Esophagus (tissue), 2 donors: ENCODE measurements around the gene CDYL2. TPM values are rescaled to one million over a fixed set of nuclear protein-coding genes. Genes with fewer than 3 reads are reported as not detected.

ENCODE experiments used
- H3K27ac ChIP-seq, 2 donors: one replicate each; pipeline ENCODE4 v1.5.1; 2013; ENCODE audit warnings: low read depth in 2 of 2, mild to moderate bottlenecking in 2 of 2, inconsistent platforms in 1 of 2, low read length in 1 of 2, moderate library complexity in 1 of 2
- H3K27me3 ChIP-seq, 2 donors: one replicate each; pipeline ENCODE4 v1.6.1; 2013; ENCODE audit warnings: low read length in 2 of 2, control low read depth in 1 of 2, mild to moderate bottlenecking in 1 of 2; ENCODE audit not compliant: insufficient read depth in 2 of 2, control insufficient read depth in 1 of 2
- H3K36me3 ChIP-seq, 2 donors: one replicate each; pipeline ENCODE4 v1.6.1; 2013; ENCODE audit warnings: low read length in 1 of 2; ENCODE audit not compliant: control insufficient read depth in 2 of 2, insufficient read depth in 2 of 2
- H3K4me1 ChIP-seq, 2 donors: one replicate each; pipeline ENCODE4 v1.6.1; 2013; ENCODE audit warnings: low read length in 1 of 2; ENCODE audit not compliant: control insufficient read depth in 2 of 2, insufficient read depth in 2 of 2
- H3K4me3 ChIP-seq, 2 donors: one replicate each; pipeline ENCODE4 v1.5.1; 2013; ENCODE audit warnings: low read length in 2 of 2, mild to moderate bottlenecking in 2 of 2, low read depth in 1 of 2, moderate library complexity in 1 of 2
- H3K9me3 ChIP-seq, 2 donors: one replicate each; pipeline ENCODE4 v1.6.1; 2013; ENCODE audit warnings: mild to moderate bottlenecking in 2 of 2, low read depth in 1 of 2, low read length in 1 of 2, moderate library complexity in 1 of 2; ENCODE audit not compliant: control insufficient read depth in 2 of 2, insufficient read depth in 1 of 2
- WGBS, 2 donors: extraction: QIAGEN DNeasy Blood & Tissue Kit; methylation state at CpG; one replicate each; pipeline ENCODE4 v1.1.7; 2013; 5-methylcytosine and 5-hydroxymethylcytosine counted together
- polyA plus RNA-seq, 2 donors: library from polyadenylated mRNA; stranded (reverse); fragments of 200-250 nt; gene quantifications; one replicate each; pipeline ENCODE4 v1.2.3, GENCODE V29; 2013
- donor health status: healthy with polysubstance abuse.
- donor health status: Bipolar disorder and iron deficiency.

Gene CDYL2
- polyA plus RNA-seq, 2 donors, result 0.39 to 0.65 TPM

DNA sequence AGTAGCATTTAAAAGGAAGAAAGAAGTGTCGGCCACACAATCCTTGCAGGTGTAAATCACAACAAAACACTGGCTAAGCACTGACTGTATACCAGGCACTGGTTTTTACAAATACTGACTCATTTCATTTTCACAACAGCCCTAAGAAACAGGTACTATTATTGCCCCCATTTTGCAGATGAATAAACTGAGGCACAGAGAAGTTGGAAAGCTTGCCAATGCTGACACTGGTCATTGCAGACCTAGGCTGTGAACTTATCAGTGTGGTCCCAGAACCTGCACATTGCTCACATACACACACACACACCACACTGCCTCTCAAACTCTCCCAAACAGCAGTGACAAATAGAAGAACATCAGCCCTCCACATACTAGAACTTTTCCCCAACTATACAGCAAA, 37.6 kb downstream of the CDYL2 start:
- Histone ChIP-seq H3K36me3 (no peaks in the 10 kb centered on the region), H3K4me1 (no peaks in the 10 kb centered on the region), H3K27me3 (no peaks in the 10 kb centered on the region), H3K9me3 (peaks cover 4 to 5% of the 10 kb centered on the region in 2 donors), H3K27ac (no peak overlapping the region), H3K4me3 (no peak overlapping the region)
- WGBS, 2 donors, result 86 to 96% methylated on average over 1 of the region's 1 CpG

DNA sequence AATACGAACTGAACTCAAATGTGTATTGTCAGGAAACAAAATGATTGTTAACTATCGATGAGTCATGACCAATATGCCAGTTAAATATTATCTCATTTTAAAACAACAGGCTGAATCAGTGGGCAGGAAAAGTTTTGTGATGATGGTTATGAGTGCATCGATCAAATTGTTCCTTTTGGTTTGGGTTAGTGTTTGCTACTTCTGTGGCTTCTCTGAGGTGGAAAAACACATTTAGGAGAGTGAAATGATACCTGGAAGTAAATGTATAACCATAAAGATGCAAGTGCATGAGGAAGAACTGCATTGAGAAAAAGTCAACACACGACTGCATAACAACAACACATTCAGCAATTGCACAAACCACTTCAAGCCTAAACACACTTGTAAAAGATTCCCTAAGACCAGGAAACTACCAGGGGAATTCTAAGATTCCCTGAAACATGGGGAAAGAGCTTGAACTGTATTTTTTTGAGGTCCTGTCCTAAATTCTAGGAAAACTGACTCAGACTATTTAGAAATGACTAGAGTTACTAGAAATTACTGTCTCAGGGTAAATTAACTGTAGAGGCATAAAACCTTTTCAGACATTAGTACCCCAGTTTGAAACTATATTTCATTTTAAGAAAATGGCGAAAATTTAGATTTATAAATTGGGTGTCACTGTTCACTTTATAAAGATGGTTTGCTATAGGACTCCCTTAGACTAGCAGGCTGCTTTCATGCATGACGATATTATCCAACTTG, 44.8 kb downstream of the CDYL2 start:
- no peaks in the 10 kb centered on the region for H3K27me3 ChIP-seq
- H3K27ac ChIP-seq, result no peak overlapping the region
- H3K9me3 ChIP-seq, result no peaks in the 10 kb centered on the region
- H3K36me3 ChIP-seq, result no peaks in the 10 kb centered on the region
- H3K4me1 ChIP-seq, result no peaks in the 10 kb centered on the region
- no peak overlapping the region for H3K4me3 ChIP-seq
- 65 to 71% methylated on average over 6 of the region's 6 CpGs for WGBS, 2 donors

DNA sequence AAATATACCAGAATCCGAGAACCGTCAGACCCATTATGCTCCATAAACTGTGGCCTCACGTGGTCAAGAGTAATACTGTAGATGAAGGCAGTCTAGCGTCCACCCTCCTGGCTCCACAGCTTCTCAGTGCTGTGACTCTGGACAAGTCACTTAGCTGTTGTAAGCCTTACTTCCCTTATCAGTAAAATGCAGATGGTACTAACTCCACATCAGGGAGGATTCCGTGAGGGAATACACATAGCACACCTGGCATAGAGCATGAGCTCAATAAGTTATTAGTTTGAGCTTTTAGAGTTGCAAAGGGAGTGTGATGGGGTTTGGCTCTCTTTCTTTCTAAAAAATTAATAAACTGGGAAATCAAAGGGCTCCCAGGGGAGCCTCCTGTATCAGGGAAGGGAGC, 49.9 kb downstream of the CDYL2 start:
- H3K36me3 ChIP-seq, result no peaks in the 10 kb centered on the region
- 93 to 94% methylated on average over 5 of the region's 5 CpGs for WGBS, 2 donors
- H3K4me3 ChIP-seq, result no peak overlapping the region
- H3K27ac ChIP-seq, result no peak overlapping the region
- no peaks in the 10 kb centered on the region for H3K27me3 ChIP-seq
- no peaks in the 10 kb centered on the region for H3K9me3 ChIP-seq
- H3K4me1 ChIP-seq, result no peaks in the 10 kb centered on the region

DNA sequence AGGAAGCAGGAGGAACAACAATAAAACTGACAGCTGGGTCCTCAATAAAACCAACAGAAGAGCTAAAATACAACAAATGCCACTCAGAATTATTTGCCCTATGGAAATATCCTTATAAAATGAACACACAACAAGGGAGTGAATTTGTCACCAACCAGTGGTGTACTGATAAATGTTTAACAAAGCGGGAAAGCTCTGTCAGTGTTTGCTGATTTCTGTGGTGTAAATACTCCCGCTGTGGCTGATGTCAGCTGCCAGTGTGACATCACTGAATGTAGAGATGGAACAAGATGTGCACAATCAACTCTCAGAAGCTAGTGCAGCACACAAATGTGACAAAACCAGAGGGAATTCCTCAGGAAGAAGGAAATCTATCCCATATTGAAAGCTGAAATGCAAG, 51.9 kb downstream of the CDYL2 start:
- H3K27me3 ChIP-seq, result no peaks in the 10 kb centered on the region
- H3K4me3 ChIP-seq, result no peak overlapping the region
- H3K27ac ChIP-seq, result no peak overlapping the region
- H3K9me3 ChIP-seq, result no peaks in the 10 kb centered on the region
- 90 to 94% methylated on average over 2 of the region's 2 CpGs for WGBS, 2 donors
- H3K4me1 ChIP-seq, result no peaks in the 10 kb centered on the region
- H3K36me3 ChIP-seq, result no peaks in the 10 kb centered on the region

DNA sequence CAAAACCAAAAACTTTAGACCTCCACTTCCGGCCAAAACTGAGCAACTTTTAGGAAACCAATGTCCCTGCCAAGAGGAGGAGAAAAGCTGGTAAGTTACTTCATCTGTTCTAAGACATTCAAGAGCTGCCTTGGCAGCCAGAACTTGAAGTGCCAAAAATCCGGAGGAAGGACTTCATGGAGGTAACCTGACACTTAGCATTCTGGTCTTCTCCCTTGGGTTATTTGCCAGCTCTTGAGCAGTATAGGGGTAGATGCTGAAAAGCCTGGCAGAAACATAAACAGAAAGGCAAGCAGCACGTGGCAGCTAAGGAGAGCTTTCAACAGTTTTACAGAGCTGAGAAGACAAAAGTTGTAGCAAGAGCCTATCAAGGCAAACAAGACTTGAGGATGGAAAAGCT, 53.2 kb downstream of the CDYL2 start:
- Histone ChIP-seq H3K9me3 (no peaks in the 10 kb centered on the region), H3K4me3 (no peak overlapping the region), H3K36me3 (no peaks in the 10 kb centered on the region), H3K27ac (no peak overlapping the region), H3K27me3 (no peaks in the 10 kb centered on the region), H3K4me1 (no peaks in the 10 kb centered on the region)
- 17 to 28% methylated on average over 3 of the region's 3 CpGs for WGBS, 2 donors

DNA sequence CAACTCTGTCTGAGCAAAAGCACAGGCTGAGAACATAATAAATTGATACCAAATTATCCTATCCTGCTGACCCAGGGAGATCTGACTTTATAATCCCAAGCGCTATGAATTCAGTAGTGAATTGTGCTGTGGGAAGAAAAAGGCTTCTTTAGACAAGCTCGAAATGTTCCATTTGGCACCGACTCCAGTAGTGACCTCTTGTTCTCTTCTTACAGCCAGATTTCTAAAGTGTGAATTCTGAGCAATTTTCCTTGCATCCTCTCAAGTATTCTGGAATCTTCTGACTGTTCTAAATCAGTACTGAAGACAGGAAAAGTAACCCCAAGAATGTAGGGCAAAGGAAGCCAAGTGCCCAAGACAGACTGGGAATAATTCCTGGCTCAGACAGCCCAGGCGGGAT, 58.2 kb downstream of the CDYL2 start:
- no peak overlapping the region for H3K27ac ChIP-seq
- H3K36me3 ChIP-seq, result no peaks in the 10 kb centered on the region
- H3K27me3 ChIP-seq, result no peaks in the 10 kb centered on the region
- 81 to 86% methylated on average over 4 of the region's 4 CpGs for WGBS, 2 donors
- no peak overlapping the region for H3K4me3 ChIP-seq
- H3K9me3 ChIP-seq, result no peaks in the 10 kb centered on the region
- H3K4me1 ChIP-seq, result peaks cover 0 to 2% of the 10 kb centered on the region in 2 donors

DNA sequence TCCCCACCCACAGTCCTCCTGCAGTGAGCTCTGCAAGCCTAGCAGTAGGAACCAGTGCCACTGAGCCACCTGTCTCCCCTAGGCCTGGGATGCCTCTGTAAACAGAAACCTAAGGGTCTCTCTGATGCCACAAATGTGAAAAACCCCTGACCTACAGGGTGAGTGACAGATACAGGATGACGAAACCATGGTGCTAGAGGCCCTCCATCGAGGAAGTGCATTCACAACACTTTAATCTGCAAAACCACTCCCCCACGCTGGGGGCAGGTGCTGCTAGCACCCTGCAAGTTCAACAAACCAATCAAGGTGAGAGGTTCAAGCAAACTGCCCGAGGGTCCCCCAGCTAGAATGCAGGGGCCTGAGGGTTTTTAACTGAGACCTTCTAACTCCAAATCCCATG, 59.5 kb downstream of the CDYL2 start:
- H3K4me1 ChIP-seq, result peaks cover 0 to 2% of the 10 kb centered on the region in 2 donors
- no peak overlapping the region for H3K4me3 ChIP-seq
- 63 to 76% methylated on average over 4 of the region's 4 CpGs for WGBS, 2 donors
- no peaks in the 10 kb centered on the region for H3K27me3 ChIP-seq
- no peaks in the 10 kb centered on the region for H3K9me3 ChIP-seq
- H3K36me3 ChIP-seq, result no peaks in the 10 kb centered on the region
- H3K27ac ChIP-seq, result no peak overlapping the region

DNA sequence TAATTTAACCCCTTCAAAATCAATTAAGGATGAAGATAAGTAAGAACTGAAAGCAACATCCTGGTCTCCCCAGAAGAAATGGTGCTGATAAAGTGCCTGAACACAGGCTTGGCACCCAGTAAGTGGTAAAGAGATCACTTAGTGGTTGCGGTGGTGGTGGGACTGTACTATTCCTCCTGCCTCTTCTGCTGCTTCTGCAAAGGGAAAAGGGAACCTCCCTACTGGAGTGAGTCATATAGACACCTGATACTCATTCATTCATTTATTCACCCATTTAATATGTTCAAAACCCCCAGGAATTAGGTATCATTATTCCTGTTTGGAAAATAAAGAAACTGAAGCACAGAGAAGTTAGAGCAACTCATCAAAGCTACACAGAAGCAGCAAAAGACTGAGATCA, 60.6 kb downstream of the CDYL2 start:
- 84 to 94% methylated on average over 1 of the region's 1 CpG for WGBS, 2 donors
- Histone ChIP-seq H3K27me3 (no peaks in the 10 kb centered on the region), H3K9me3 (peaks cover 0 to 5% of the 10 kb centered on the region in 2 donors), H3K4me3 (no peak overlapping the region), H3K27ac (no peak overlapping the region), H3K4me1 (peaks cover 0 to 8% of the 10 kb centered on the region in 2 donors), H3K36me3 (no peaks in the 10 kb centered on the region)

DNA sequence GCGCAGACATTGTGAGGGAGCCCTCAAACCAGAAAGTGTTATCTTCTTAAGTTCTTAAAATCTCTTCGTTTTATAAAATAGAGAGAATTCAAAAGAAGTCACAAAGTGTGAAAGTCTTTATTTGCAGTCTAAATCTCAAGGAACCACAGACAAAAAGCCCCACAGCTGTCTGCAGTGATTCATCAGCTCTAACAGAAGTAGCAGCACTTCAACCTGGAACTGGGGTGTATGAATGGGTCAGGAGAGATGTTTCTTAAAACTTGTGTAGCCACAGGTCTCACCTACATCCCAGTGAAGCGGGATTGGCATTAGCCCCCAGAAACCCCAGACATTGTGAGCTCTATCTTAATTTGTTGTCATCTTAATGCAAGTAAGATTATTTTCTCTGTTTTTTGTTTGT, 61.1 kb downstream of the CDYL2 start:
- Histone ChIP-seq H3K4me3 (no peak overlapping the region), H3K9me3 (peaks cover 0 to 5% of the 10 kb centered on the region in 2 donors), H3K27me3 (no peaks in the 10 kb centered on the region), H3K36me3 (no peaks in the 10 kb centered on the region), H3K27ac (no peak overlapping the region), H3K4me1 (peaks cover 0 to 8% of the 10 kb centered on the region in 2 donors)
- WGBS, 2 donors, result 70 to 76% methylated on average over 3 of the region's 3 CpGs

DNA sequence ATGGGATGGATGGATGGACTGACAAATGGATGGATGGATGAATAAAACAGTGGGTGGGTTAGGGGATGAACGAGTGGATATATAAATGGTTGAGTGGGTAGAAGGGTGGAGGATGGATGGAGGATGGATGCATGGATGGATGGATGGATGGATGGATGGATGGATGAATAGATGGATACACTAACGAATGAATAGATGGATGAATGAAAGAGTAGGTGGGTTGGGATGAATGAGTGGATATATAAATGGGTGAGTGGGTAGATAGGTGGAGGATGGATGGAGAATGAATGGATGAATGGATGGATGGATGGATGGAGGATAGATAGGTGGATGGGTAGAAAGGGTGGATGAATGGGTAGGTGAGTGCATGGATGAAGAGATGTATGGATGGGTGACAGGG, 62.1 kb downstream of the CDYL2 start:
- H3K36me3 ChIP-seq, result no peaks in the 10 kb centered on the region
- no peaks in the 10 kb centered on the region for H3K27me3 ChIP-seq
- WGBS, 2 donors, result 87 to 93% methylated on average over 2 of the region's 2 CpGs
- no peak overlapping the region for H3K4me3 ChIP-seq
- H3K9me3 ChIP-seq, result peaks cover 0 to 5% of the 10 kb centered on the region in 2 donors
- H3K27ac ChIP-seq, result no peak overlapping the region
- peaks cover 0 to 8% of the 10 kb centered on the region in 2 donors for H3K4me1 ChIP-seq
